T-helper 2 cell treated with Interferon-gamma antibody and Interleukin-4, amounts not matched to agents 5 μg/mL and 100 μg/mL, for 36 hours (primary cell): ENCODE measurements around the gene BCAS3.

ENCODE experiments used
- DNase-seq: peaks from one replicate; pipeline ENCODE4 v3.0.0; 2021; ENCODE audit warnings: low spot score
- H3K27ac Mint-ChIP-seq: one replicate; pipeline ENCODE4 v1.8.0; 2021; ENCODE audit warnings: mild to moderate bottlenecking, mixed read lengths
- H3K27me3 Mint-ChIP-seq: one replicate; pipeline ENCODE4 v1.8.0; 2021; ENCODE audit warnings: low read depth, mixed read lengths
- H3K36me3 Mint-ChIP-seq: one replicate; pipeline ENCODE4 v1.8.0; 2021; ENCODE audit warnings: low read depth, mixed read lengths
- H3K4me1 Mint-ChIP-seq: one replicate; pipeline ENCODE4 v1.8.0; 2021; ENCODE audit warnings: low read depth, mixed read lengths
- H3K4me3 Mint-ChIP-seq: one replicate; pipeline ENCODE4 v1.8.0; 2022; ENCODE audit warnings: mild to moderate bottlenecking, moderate library complexity, mixed read lengths
- H3K9me3 Mint-ChIP-seq: one replicate; pipeline ENCODE4 v1.8.0; 2021; ENCODE audit warnings: mixed read lengths

The BCAS3 gene

GRCh38 chr17:61401389-61402072 is 723.9 kb downstream of the BCAS3 start:
- Mint-ChIP-seq H3K4me3 (no peak overlapping the region), H3K9me3 (no peaks in the 10 kb centered on the region), H3K27me3 (peaks cover 65% of the 10 kb centered on the region), H3K4me1 (peaks cover 15% of the 10 kb centered on the region), H3K36me3 (peaks cover 3% of the 10 kb centered on the region), H3K27ac (no peak overlapping the region)
- no peak for DNase-seq

- no peaks in the 10 kb centered on the region for H3K9me3 Mint-ChIP-seq
- peaks cover 15% of the 10 kb centered on the region for H3K4me1 Mint-ChIP-seq
Observed at GRCh38 chr17:61402073-61402541, 724.5 kb downstream of the BCAS3 start.

GRCh38 chr17:61402978-61403800 is 725.5 kb downstream of the BCAS3 start:
- no peaks in the 10 kb centered on the region for H3K9me3 Mint-ChIP-seq
- peaks cover 17% of the 10 kb centered on the region for H3K4me1 Mint-ChIP-seq
- DNase-seq: no peak
- peaks cover 74% of the 10 kb centered on the region for H3K27me3 Mint-ChIP-seq
- H3K4me3 Mint-ChIP-seq: peak overlapping the region; percentile 3
- H3K27ac Mint-ChIP-seq: peak overlapping the region; percentile 69
- H3K36me3 Mint-ChIP-seq: peaks cover 3% of the 10 kb centered on the region

More at GRCh38 chr17:61402073-61402541, 724.5 kb downstream of the BCAS3 start:
- no peak for DNase-seq
- Mint-ChIP-seq H3K27ac (no peak overlapping the region), H3K36me3 (peaks cover 3% of the 10 kb centered on the region), H3K4me3 (no peak overlapping the region), H3K27me3 (peaks cover 71% of the 10 kb centered on the region)

GRCh38 chr17:61403801-61404662 is 726.4 kb downstream of the BCAS3 start:
- Mint-ChIP-seq H3K4me3 (peak overlapping the region; percentile 3), H3K27ac (no peak overlapping the region), H3K4me1 (peaks cover 15% of the 10 kb centered on the region), H3K36me3 (no peaks in the 10 kb centered on the region), H3K27me3 (peaks cover 76% of the 10 kb centered on the region), H3K9me3 (no peaks in the 10 kb centered on the region)
- no peak for DNase-seq

- H3K27me3 Mint-ChIP-seq: peaks cover 77% of the 10 kb centered on the region
- H3K4me1 Mint-ChIP-seq: peaks cover 15% of the 10 kb centered on the region
- H3K4me3 Mint-ChIP-seq: no peak overlapping the region
- no peak for DNase-seq
- no peaks in the 10 kb centered on the region for H3K9me3 Mint-ChIP-seq
- no peaks in the 10 kb centered on the region for H3K36me3 Mint-ChIP-seq
- no peak overlapping the region for H3K27ac Mint-ChIP-seq
Observed at GRCh38 chr17:61404663-61404912, 726.9 kb downstream of the BCAS3 start.

- H3K36me3 Mint-ChIP-seq: no peaks in the 10 kb centered on the region
- H3K4me1 Mint-ChIP-seq: peaks cover 17% of the 10 kb centered on the region
- H3K27ac Mint-ChIP-seq: no peak overlapping the region
- no peaks in the 10 kb centered on the region for H3K9me3 Mint-ChIP-seq
- peaks cover 80% of the 10 kb centered on the region for H3K27me3 Mint-ChIP-seq
- no peak for DNase-seq
- no peak overlapping the region for H3K4me3 Mint-ChIP-seq
Observed at GRCh38 chr17:61404913-61405685, 727.4 kb downstream of the BCAS3 start.

GRCh38 chr17:61405686-61406536 is 728.3 kb downstream of the BCAS3 start:
- H3K27me3 Mint-ChIP-seq: peaks cover 83% of the 10 kb centered on the region
- H3K36me3 Mint-ChIP-seq: no peaks in the 10 kb centered on the region
- no peak overlapping the region for H3K27ac Mint-ChIP-seq
- no peak for DNase-seq
- H3K4me1 Mint-ChIP-seq: peaks cover 22% of the 10 kb centered on the region
- no peak overlapping the region for H3K4me3 Mint-ChIP-seq
- H3K9me3 Mint-ChIP-seq: no peaks in the 10 kb centered on the region

- peaks cover 22% of the 10 kb centered on the region for H3K4me1 Mint-ChIP-seq
- no peaks in the 10 kb centered on the region for H3K36me3 Mint-ChIP-seq
Observed at GRCh38 chr17:61406537-61406845, 728.8 kb downstream of the BCAS3 start.

GRCh38 chr17:61406971-61407911 is 729.6 kb downstream of the BCAS3 start:
- Mint-ChIP-seq H3K36me3 (no peaks in the 10 kb centered on the region), H3K27me3 (peaks cover 73% of the 10 kb centered on the region), H3K4me3 (no peak overlapping the region), H3K9me3 (no peaks in the 10 kb centered on the region), H3K27ac (no peak overlapping the region), H3K4me1 (peaks cover 22% of the 10 kb centered on the region)
- DNase-seq: no peak

More at GRCh38 chr17:61406537-61406845, 728.8 kb downstream of the BCAS3 start:
- H3K27ac Mint-ChIP-seq: no peak overlapping the region
- H3K9me3 Mint-ChIP-seq: no peaks in the 10 kb centered on the region
- H3K27me3 Mint-ChIP-seq: peaks cover 80% of the 10 kb centered on the region
- H3K4me3 Mint-ChIP-seq: no peak overlapping the region
- no peak for DNase-seq

GRCh38 chr17:61408151-61409041 is 730.7 kb downstream of the BCAS3 start:
- Mint-ChIP-seq H3K36me3 (no peaks in the 10 kb centered on the region), H3K4me3 (peak overlapping the region; percentile 69), H3K4me1 (peaks cover 16% of the 10 kb centered on the region), H3K9me3 (no peaks in the 10 kb centered on the region), H3K27me3 (peaks cover 67% of the 10 kb centered on the region), H3K27ac (no peak overlapping the region)
- DNase-seq: no peak

- Mint-ChIP-seq H3K9me3 (no peaks in the 10 kb centered on the region), H3K4me1 (peaks cover 11% of the 10 kb centered on the region), H3K36me3 (no peaks in the 10 kb centered on the region), H3K27me3 (peaks cover 63% of the 10 kb centered on the region), H3K4me3 (peak overlapping the region; percentile 65), H3K27ac (no peak overlapping the region)
- peak; percentile 30 for DNase-seq
Observed at GRCh38 chr17:61409301-61410112, 731.9 kb downstream of the BCAS3 start.
